Neural cell (in vitro differentiated cells): ENCODE data around the gene SPECC1. TPM values are rescaled to one million over a fixed set of nuclear protein-coding genes. Genes with fewer than 3 reads are reported as not detected.

Source experiments
- H2AFZ ChIP-seq: fragments of 200-600, 300-800 bp; sonication (generic), shearing (Covaris generic); 2 replicates; pipeline ENCODE4 v1.6.0; 2014; ENCODE audit warnings: low read depth, mild to moderate bottlenecking, antibody characterized with exemption, low read length, moderate library complexity
- H3F3A ChIP-seq: fragments of 200-600 bp; shearing (Covaris generic); 2 replicates; pipeline ENCODE4 v1.6.1; 2016; ENCODE audit warnings: mild to moderate bottlenecking, moderate library complexity, mixed read lengths, antibody characterized with exemption, low read length; ENCODE audit not compliant: insufficient read depth, poor library complexity, severe bottlenecking
- H3K27ac ChIP-seq: fragments of 200-600, 300-800 bp; sonication (generic), shearing (Covaris generic); 2 replicates; pipeline ENCODE4 v1.5.1; 2014; ENCODE audit warnings: mild to moderate bottlenecking, low read length, moderate library complexity
- H3K27me3 ChIP-seq: fragments of 300-800, 200-600 bp; sonication (generic), shearing (Covaris generic); 2 replicates; pipeline ENCODE4 v1.6.0; 2014; ENCODE audit warnings: mild to moderate bottlenecking, low read depth, low read length, moderate library complexity; ENCODE audit not compliant: insufficient read depth
- H3K36me3 ChIP-seq: fragments of 300-800, 200-600 bp; sonication (generic), shearing (Covaris generic); 2 replicates; pipeline ENCODE4 v1.5.1; 2014; ENCODE audit warnings: mild to moderate bottlenecking, antibody characterized with exemption, low read length, moderate library complexity; ENCODE audit not compliant: insufficient read depth
- H3K4me2 ChIP-seq: fragments of 300-800, 200-600 bp; sonication (generic), shearing (Covaris generic); 2 replicates; pipeline ENCODE4 v1.6.0; 2014; ENCODE audit warnings: mild to moderate bottlenecking, low read length
- H3K4me3 ChIP-seq: fragments of 300-800, 200-600 bp; sonication (generic), shearing (Covaris generic); 2 replicates; pipeline ENCODE4 v1.5.1; 2014; ENCODE audit warnings: mild to moderate bottlenecking, low read length, moderate library complexity
- H3K79me2 ChIP-seq: fragments of 200-600 bp; shearing (Covaris generic); replicated peaks from 2 replicates; pipeline ENCODE4 v1.6.0; 2014; ENCODE audit warnings: mild to moderate bottlenecking, low read length, moderate library complexity; ENCODE audit not compliant: insufficient read depth
- H3K9ac ChIP-seq: fragments of 300-800, 200-600 bp; sonication (generic), shearing (Covaris generic); 2 replicates; pipeline ENCODE4 v1.6.1; 2016; ENCODE audit warnings: mild to moderate bottlenecking, low read length, mixed read lengths
- H3K9me2 ChIP-seq: fragments of 200-600 bp; shearing (Covaris generic); 2 replicates; pipeline ENCODE4 v1.6.1; 2016; ENCODE audit warnings: mild to moderate bottlenecking, low read length, mixed read lengths; ENCODE audit not compliant: insufficient read depth
- H3K9me3 ChIP-seq: fragments of 200-600, 300-800 bp; sonication (generic), shearing (Covaris generic); 2 replicates; pipeline ENCODE4 v1.6.1; 2016; ENCODE audit warnings: mild to moderate bottlenecking, mixed run types, low read length, moderate library complexity, mixed read lengths
- H4K20me1 ChIP-seq: fragments of 200-600 bp; shearing (Covaris generic); 2 replicates; pipeline ENCODE4 v1.6.1; 2016; ENCODE audit warnings: mild to moderate bottlenecking, mixed run types; ENCODE audit not compliant: insufficient read depth
- EP300 ChIP-seq: fragments of 450-650 bp; conservative IDR thresholded peaks from 2 replicates; pipeline ENCODE4 v1.6.1; 2014; ENCODE audit warnings: antibody characterized with exemption, mild to moderate bottlenecking, moderate library complexity; ENCODE audit not compliant: poor library complexity, severe bottlenecking
- EZH2 ChIP-seq: fragments of 200-600, 300-800 bp; shearing (Covaris generic), sonication (generic); IDR thresholded peaks from 2 replicates; pipeline ENCODE4 v1.6.1; 2014; ENCODE audit warnings: antibody characterized with exemption, low read length, borderline replicate concordance, mild to moderate bottlenecking; ENCODE audit not compliant: insufficient read depth, poor library complexity, severe bottlenecking
- MXI1 ChIP-seq: fragments of 450-650 bp; conservative IDR thresholded peaks from 2 replicates; pipeline ENCODE4 v1.6.1; 2014; ENCODE audit warnings: antibody characterized with exemption, mild to moderate bottlenecking; ENCODE audit not compliant: poor library complexity, severe bottlenecking
- POLR2AphosphoS5 ChIP-seq: IDR thresholded peaks from 2 replicates; pipeline ENCODE4 v1.6.1; 2012
- RAD21 ChIP-seq: fragments of 450-650 bp; conservative IDR thresholded peaks from 2 replicates; pipeline ENCODE4 v1.6.1; 2014; ENCODE audit warnings: antibody characterized with exemption, mild to moderate bottlenecking, moderate library complexity
- SMC3 ChIP-seq: fragments of 450-650 bp; conservative IDR thresholded peaks from 2 replicates; pipeline ENCODE4 v1.6.1; 2014; ENCODE audit warnings: antibody characterized with exemption, mild to moderate bottlenecking, moderate library complexity; ENCODE audit not compliant: poor library complexity
- TAF1 ChIP-seq: IDR thresholded peaks from 2 replicates; pipeline ENCODE4 v1.6.1; 2012; ENCODE audit warnings: low read depth
- polyA plus RNA-seq: library from polyadenylated mRNA; depleted of rRNA; stranded (reverse); fragments of >200 nt; gene quantifications from 2 replicates; pipeline ENCODE4 v1.2.3, GENCODE V29; 2014
- TF ChIP-seq, protein P1 (sequence below): IDR thresholded peaks from 2 replicates; pipeline ENCODE4 v1.6.1; 2012; ENCODE audit warnings: borderline replicate concordance
- TF ChIP-seq, protein P2 (sequence below): fragments of 450-650 bp; IDR thresholded peaks from 2 replicates; pipeline ENCODE4 v1.5.1; 2014; ENCODE audit warnings: antibody characterized with exemption, mild to moderate bottlenecking, moderate library complexity; ENCODE audit not compliant: poor library complexity, severe bottlenecking

The SPECC1 gene
- polyA plus RNA-seq, 1 donor from 2014 or later: 8.6 TPM

DNA sequence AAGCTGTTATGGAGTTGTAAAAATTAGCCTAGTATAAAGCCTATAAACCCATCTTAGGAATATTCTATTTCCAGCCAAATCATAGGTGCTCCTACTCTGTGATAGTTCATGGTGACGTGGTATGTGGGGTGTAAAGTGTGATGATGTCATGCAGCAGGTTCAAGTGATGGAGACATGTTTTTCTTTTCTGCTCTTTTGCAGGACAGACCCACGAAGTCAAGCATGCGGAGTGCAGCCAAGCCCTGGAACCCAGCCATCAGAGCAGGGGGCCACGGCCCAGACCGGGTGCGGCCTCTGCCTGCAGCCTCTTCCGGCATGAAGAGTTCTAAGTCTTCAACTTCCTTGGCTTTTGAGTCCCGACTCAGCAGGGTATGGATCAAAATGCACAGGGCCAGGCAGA lies 87.3 kb downstream of the SPECC1 start:
- no peak overlapping the region for H3K4me2 ChIP-seq
- TF ChIP-seq MXI1: no peak
- no peak for TF ChIP-seq SMC3
- no peak for TF ChIP-seq POLR2AphosphoS5
- TF ChIP-seq RAD21: no peak
- TF ChIP-seq, protein P1, sequence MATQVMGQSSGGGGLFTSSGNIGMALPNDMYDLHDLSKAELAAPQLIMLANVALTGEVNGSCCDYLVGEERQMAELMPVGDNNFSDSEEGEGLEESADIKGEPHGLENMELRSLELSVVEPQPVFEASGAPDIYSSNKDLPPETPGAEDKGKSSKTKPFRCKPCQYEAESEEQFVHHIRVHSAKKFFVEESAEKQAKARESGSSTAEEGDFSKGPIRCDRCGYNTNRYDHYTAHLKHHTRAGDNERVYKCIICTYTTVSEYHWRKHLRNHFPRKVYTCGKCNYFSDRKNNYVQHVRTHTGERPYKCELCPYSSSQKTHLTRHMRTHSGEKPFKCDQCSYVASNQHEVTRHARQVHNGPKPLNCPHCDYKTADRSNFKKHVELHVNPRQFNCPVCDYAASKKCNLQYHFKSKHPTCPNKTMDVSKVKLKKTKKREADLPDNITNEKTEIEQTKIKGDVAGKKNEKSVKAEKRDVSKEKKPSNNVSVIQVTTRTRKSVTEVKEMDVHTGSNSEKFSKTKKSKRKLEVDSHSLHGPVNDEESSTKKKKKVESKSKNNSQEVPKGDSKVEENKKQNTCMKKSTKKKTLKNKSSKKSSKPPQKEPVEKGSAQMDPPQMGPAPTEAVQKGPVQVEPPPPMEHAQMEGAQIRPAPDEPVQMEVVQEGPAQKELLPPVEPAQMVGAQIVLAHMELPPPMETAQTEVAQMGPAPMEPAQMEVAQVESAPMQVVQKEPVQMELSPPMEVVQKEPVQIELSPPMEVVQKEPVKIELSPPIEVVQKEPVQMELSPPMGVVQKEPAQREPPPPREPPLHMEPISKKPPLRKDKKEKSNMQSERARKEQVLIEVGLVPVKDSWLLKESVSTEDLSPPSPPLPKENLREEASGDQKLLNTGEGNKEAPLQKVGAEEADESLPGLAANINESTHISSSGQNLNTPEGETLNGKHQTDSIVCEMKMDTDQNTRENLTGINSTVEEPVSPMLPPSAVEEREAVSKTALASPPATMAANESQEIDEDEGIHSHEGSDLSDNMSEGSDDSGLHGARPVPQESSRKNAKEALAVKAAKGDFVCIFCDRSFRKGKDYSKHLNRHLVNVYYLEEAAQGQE: no peak
- no peak for TF ChIP-seq TAF1
- TF ChIP-seq, protein P2, sequence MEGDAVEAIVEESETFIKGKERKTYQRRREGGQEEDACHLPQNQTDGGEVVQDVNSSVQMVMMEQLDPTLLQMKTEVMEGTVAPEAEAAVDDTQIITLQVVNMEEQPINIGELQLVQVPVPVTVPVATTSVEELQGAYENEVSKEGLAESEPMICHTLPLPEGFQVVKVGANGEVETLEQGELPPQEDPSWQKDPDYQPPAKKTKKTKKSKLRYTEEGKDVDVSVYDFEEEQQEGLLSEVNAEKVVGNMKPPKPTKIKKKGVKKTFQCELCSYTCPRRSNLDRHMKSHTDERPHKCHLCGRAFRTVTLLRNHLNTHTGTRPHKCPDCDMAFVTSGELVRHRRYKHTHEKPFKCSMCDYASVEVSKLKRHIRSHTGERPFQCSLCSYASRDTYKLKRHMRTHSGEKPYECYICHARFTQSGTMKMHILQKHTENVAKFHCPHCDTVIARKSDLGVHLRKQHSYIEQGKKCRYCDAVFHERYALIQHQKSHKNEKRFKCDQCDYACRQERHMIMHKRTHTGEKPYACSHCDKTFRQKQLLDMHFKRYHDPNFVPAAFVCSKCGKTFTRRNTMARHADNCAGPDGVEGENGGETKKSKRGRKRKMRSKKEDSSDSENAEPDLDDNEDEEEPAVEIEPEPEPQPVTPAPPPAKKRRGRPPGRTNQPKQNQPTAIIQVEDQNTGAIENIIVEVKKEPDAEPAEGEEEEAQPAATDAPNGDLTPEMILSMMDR: no peak
- no peak for TF ChIP-seq EZH2
- TF ChIP-seq EP300: no peak
- H3K36me3 ChIP-seq: no peaks in the 10 kb centered on the region
- H3K9ac ChIP-seq: no peak overlapping the region
- H2AFZ ChIP-seq: no peak overlapping the region
- H3K27ac ChIP-seq: no peak overlapping the region
- H3K27me3 ChIP-seq: no peaks in the 10 kb centered on the region
- H3K79me2 ChIP-seq: no peaks in the 10 kb centered on the region
- H3F3A ChIP-seq: no peaks in the 10 kb centered on the region
- no peaks in the 10 kb centered on the region for H3K9me3 ChIP-seq
- no peak overlapping the region for H3K4me3 ChIP-seq
- H4K20me1 ChIP-seq: no peaks in the 10 kb centered on the region
- H3K9me2 ChIP-seq: no peaks in the 10 kb centered on the region

- Histone ChIP-seq H2AFZ (no peak overlapping the region), H3K4me2 (no peak overlapping the region), H3F3A (no peaks in the 10 kb centered on the region), H3K9ac (no peak overlapping the region), H3K36me3 (no peaks in the 10 kb centered on the region), H3K9me3 (no peaks in the 10 kb centered on the region), H3K79me2 (no peaks in the 10 kb centered on the region), H3K27ac (no peak overlapping the region), H4K20me1 (no peaks in the 10 kb centered on the region), H3K9me2 (no peaks in the 10 kb centered on the region), H3K27me3 (no peaks in the 10 kb centered on the region), H3K4me3 (no peak overlapping the region)
- TF ChIP-seq POLR2AphosphoS5: no peak
- TF ChIP-seq EZH2: no peak
- TF ChIP-seq, protein P2: no peak
- no peak for TF ChIP-seq EP300
- no peak for TF ChIP-seq MXI1
- TF ChIP-seq, protein P1: no peak
- no peak for TF ChIP-seq SMC3
- no peak for TF ChIP-seq RAD21
- no peak for TF ChIP-seq TAF1
Measured at GRCh38 chr17:20097330-20097729, 88.2 kb downstream of the SPECC1 start.
